H9 (cell line): ENCODE measurements around the gene STX2. TPM values are rescaled to one million over a fixed set of nuclear protein-coding genes. Genes with fewer than 3 reads are reported as not detected.

Source experiments
- DNase-seq: peaks from one replicate; pipeline ENCODE4 v3.0.0-alpha.2; 2017
- H2AFZ ChIP-seq: one replicate; pipeline ENCODE4 v1.6.1; 2013; ENCODE audit warnings: mild to moderate bottlenecking, low read length, control low read depth, moderate library complexity
- H2AK5ac ChIP-seq: 2 replicates; pipeline ENCODE4 v1.6.1; 2013; ENCODE audit warnings: low read length, control low read depth, mixed read lengths; ENCODE audit not compliant: insufficient read length
- H2BK120ac ChIP-seq: one replicate; pipeline ENCODE4 v1.6.1; 2013; ENCODE audit warnings: low read depth, mild to moderate bottlenecking, low read length, control low read depth, inconsistent platforms; ENCODE audit not compliant: poor library complexity, severe bottlenecking
- H2BK12ac ChIP-seq: 2 replicates; pipeline ENCODE4 v1.6.1; 2013; ENCODE audit warnings: low read length, control low read depth, mixed read lengths, low read depth; ENCODE audit not compliant: insufficient read length
- H2BK15ac ChIP-seq: 2 replicates; pipeline ENCODE4 v1.6.1; 2013; ENCODE audit warnings: low read depth, low read length, control low read depth
- H2BK20ac ChIP-seq: one replicate; pipeline ENCODE4 v1.6.1; 2013; ENCODE audit warnings: low read depth, mild to moderate bottlenecking, low read length, control low read depth, inconsistent platforms; ENCODE audit not compliant: poor library complexity, severe bottlenecking
- H2BK5ac ChIP-seq: 2 replicates; pipeline ENCODE4 v1.6.1; 2013; ENCODE audit warnings: low read length, control low read depth, mixed read lengths; ENCODE audit not compliant: insufficient read length
- H3K14ac ChIP-seq: 2 replicates; pipeline ENCODE4 v1.6.1; 2013; ENCODE audit warnings: low read length, control low read depth; ENCODE audit not compliant: insufficient read depth
- H3K18ac ChIP-seq: 2 replicates; pipeline ENCODE4 v1.6.1; 2013; ENCODE audit warnings: low read depth, mild to moderate bottlenecking, mixed read lengths, low read length, control low read depth; ENCODE audit not compliant: insufficient read length
- H3K23ac ChIP-seq: 2 replicates; pipeline ENCODE4 v1.6.1; 2013; ENCODE audit warnings: low read length, control low read depth, mixed read lengths, low read depth; ENCODE audit not compliant: insufficient read length
- H3K23me2 ChIP-seq: 2 replicates; pipeline ENCODE4 v1.6.1; 2013; ENCODE audit warnings: low read depth, mild to moderate bottlenecking, mixed read lengths, low read length, control low read depth; ENCODE audit not compliant: insufficient read length, poor library complexity, severe bottlenecking
- H3K27ac ChIP-seq: 2 replicates; pipeline ENCODE4 v1.5.1; 2013; ENCODE audit warnings: low read length, control low read depth, mixed read lengths, low read depth; ENCODE audit not compliant: insufficient read length
- H3K27me3 ChIP-seq: 2 replicates; pipeline ENCODE4 v1.6.1; 2013; ENCODE audit warnings: low read length, control low read depth, inconsistent platforms; ENCODE audit not compliant: insufficient read depth
- H3K4ac ChIP-seq: 2 replicates; pipeline ENCODE4 v1.6.1; 2013; ENCODE audit warnings: low read depth, mild to moderate bottlenecking, control low read depth, inconsistent platforms, low read length, moderate library complexity
- H3K4me1 ChIP-seq: 2 replicates; pipeline ENCODE4 v1.6.1; 2013; ENCODE audit warnings: low read length, control low read depth, inconsistent platforms; ENCODE audit not compliant: insufficient read depth
- H3K4me2 ChIP-seq: 2 replicates; pipeline ENCODE4 v1.6.1; 2013; ENCODE audit warnings: low read length, control low read depth, mixed read lengths; ENCODE audit not compliant: insufficient read length, insufficient read depth
- H3K56ac ChIP-seq: 2 replicates; pipeline ENCODE4 v1.6.1; 2013; ENCODE audit warnings: low read depth, mild to moderate bottlenecking, mixed read lengths, low read length, control low read depth; ENCODE audit not compliant: insufficient read length
- H3K79me1 ChIP-seq: 2 replicates; pipeline ENCODE4 v1.6.1; 2013; ENCODE audit warnings: low read depth, mild to moderate bottlenecking, moderate library complexity, low read length, control low read depth, inconsistent platforms; ENCODE audit not compliant: insufficient read depth, poor library complexity, severe bottlenecking
- H3K79me2 ChIP-seq: 2 replicates; pipeline ENCODE4 v1.6.1; 2013; ENCODE audit warnings: low read length, control low read depth, inconsistent platforms; ENCODE audit not compliant: insufficient read depth
- H3K9ac ChIP-seq: 2 replicates; pipeline ENCODE4 v1.6.1; 2013; ENCODE audit warnings: low read length, control low read depth, mixed read lengths; ENCODE audit not compliant: insufficient read length; ENCODE audit errors: extremely low read depth
- H3K9me3 ChIP-seq: one replicate; pipeline ENCODE4 v1.6.1; 2013; ENCODE audit warnings: low read depth, low read length, inconsistent platforms; ENCODE audit not compliant: control insufficient read depth
- H3T11ph ChIP-seq: one replicate; pipeline ENCODE4 v1.6.1; 2013; ENCODE audit warnings: mild to moderate bottlenecking, low read length, control low read depth, inconsistent platforms
- H4K20me1 ChIP-seq: one replicate; pipeline ENCODE4 v1.6.1; 2013; ENCODE audit not compliant: control insufficient read depth, insufficient read length, insufficient read depth
- H4K5ac ChIP-seq: 2 replicates; pipeline ENCODE4 v1.6.1; 2013; ENCODE audit warnings: low read depth, mild to moderate bottlenecking, mixed read lengths, low read length, control low read depth; ENCODE audit not compliant: insufficient read length
- H4K8ac ChIP-seq: replicated peaks from 2 replicates; pipeline ENCODE4 v1.6.1; 2013; ENCODE audit warnings: low read length, control low read depth, mixed read lengths, low read depth; ENCODE audit not compliant: insufficient read length
- H4K91ac ChIP-seq: 2 replicates; pipeline ENCODE4 v1.6.1; 2013; ENCODE audit warnings: low read depth, mild to moderate bottlenecking, moderate library complexity, mixed read lengths, low read length, control low read depth; ENCODE audit not compliant: insufficient read length
- H3K27ac Mint-ChIP-seq, 3 experiments: 2 replicates in 2 of 3; 3 replicates in 1 of 3; pipeline ENCODE4 v1.8.0; 2020 to 2021; ENCODE audit warnings: mixed read lengths in 3 of 3, mild to moderate bottlenecking in 1 of 3, moderate library complexity in 1 of 3
- H3K27me3 Mint-ChIP-seq: 2 replicates; pipeline ENCODE4 v1.8.0; 2021; ENCODE audit warnings: low read depth, mild to moderate bottlenecking, moderate library complexity, mixed read lengths
- H3K36me3 Mint-ChIP-seq, 3 experiments: 2 replicates in 2 of 3; 3 replicates in 1 of 3; pipeline ENCODE4 v1.8.0; 2020 to 2021; ENCODE audit warnings: low read depth in 3 of 3, mixed read lengths in 3 of 3; ENCODE audit not compliant: insufficient read depth in 1 of 3
- H3K4me1 Mint-ChIP-seq, 2 experiments: 2 replicates each; pipeline ENCODE4 v1.8.0; 2020; ENCODE audit warnings: mixed read lengths in 2 of 2
- H3K4me3 Mint-ChIP-seq, 2 experiments: 2 replicates in 1 of 2; 3 replicates in 1 of 2; pipeline ENCODE4 v1.8.0; 2020 to 2021; ENCODE audit warnings: mild to moderate bottlenecking in 2 of 2, mixed read lengths in 2 of 2, moderate library complexity in 1 of 2
- H3K9me3 Mint-ChIP-seq, 2 experiments: 2 replicates in 1 of 2; 3 replicates in 1 of 2; pipeline ENCODE4 v1.8.0; 2020; ENCODE audit warnings: mild to moderate bottlenecking in 2 of 2, mixed read lengths in 2 of 2, moderate library complexity in 1 of 2
- CTCF ChIP-seq: fragments of 200-600 bp; sonication (generic); conservative IDR thresholded peaks from 3 replicates; pipeline ENCODE4 v1.8.0; 2021; ENCODE audit warnings: antibody characterized with exemption, mild to moderate bottlenecking
- WGBS: extraction: QIAGEN DNeasy Blood & Tissue Kit; methylation state at CpG from one replicate; pipeline ENCODE4 v1.1.7; 2013; ENCODE audit warnings: missing lambda C conversion rate, low lambda C conversion rate, mixed read lengths; ENCODE audit not compliant: insufficient read length; ENCODE audit errors: extremely low coverage; 5-methylcytosine and 5-hydroxymethylcytosine counted together
- total RNA-seq: library from RNA; stranded (reverse); gene quantifications from 2 replicates; pipeline ENCODE4 v1.2.1, GENCODE V29; 2021

The STX2 gene
- total RNA-seq, 1 experiment from 2014 or later: 19.4 TPM

DNA sequence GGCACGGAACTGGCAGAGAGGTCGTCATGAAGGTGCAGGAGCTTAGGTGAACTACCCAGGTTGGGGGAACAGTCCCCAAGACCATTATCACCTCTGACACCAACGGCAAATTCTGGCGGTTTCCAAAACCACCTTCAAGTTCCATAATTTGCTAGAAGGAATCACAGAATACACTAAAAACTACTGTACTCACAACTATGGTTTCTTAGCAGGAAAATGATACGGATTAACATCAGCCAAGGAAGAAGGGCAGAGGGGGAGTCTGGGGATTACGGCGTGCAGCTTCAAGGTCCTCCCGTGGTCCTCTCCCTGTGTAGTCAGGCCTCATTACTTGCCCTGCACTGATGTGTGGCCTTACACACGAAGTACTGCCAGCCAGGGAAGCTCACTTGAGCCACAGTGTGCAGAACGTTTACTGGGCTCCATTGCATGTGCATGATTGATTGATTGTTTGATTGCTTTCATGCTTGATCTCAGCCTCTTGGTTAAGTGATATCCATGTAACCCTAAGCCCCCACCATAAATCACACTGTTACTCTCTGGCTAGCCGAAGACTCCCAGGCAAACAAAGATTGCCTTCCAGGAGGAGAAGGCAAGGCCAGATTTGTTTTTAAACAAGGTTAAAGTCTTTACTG lies 837 bp upstream of the STX2 start:
- no peak overlapping the region for H2BK5ac ChIP-seq
- 0 out of 3 replicates have a peak, but pooled peaks have one; percentile 1 for TF ChIP-seq CTCF
- no peaks in the 10 kb centered on the region for H3K9me3 ChIP-seq
- no peak overlapping the region for H3K23ac ChIP-seq
- peak overlapping the region; percentile 57 for H3K4me2 ChIP-seq
- peaks cover 8% of the 10 kb centered on the region for H3K23me2 ChIP-seq
- H3K4me1 Mint-ChIP-seq: peaks cover 31 to 44% of the 10 kb centered on the region in 2 experiments
- peaks cover 0 to 4% of the 10 kb centered on the region in 2 experiments; a peak in 4 of 5 replicates for H3K9me3 Mint-ChIP-seq
- H4K91ac ChIP-seq: no peak overlapping the region
- no peak overlapping the region for H2BK120ac ChIP-seq
- H3K27ac Mint-ChIP-seq: no peak overlapping the region
- H3K27me3 ChIP-seq: no peaks in the 10 kb centered on the region
- no peaks in the 10 kb centered on the region for H3K79me1 ChIP-seq
- no peaks in the 10 kb centered on the region for H4K20me1 ChIP-seq
- H3K27ac ChIP-seq: no peak overlapping the region
- H3K4me1 ChIP-seq: no peaks in the 10 kb centered on the region
- no peak overlapping the region for H2AK5ac ChIP-seq
- no peak overlapping the region for H3K14ac ChIP-seq
- H3K9ac ChIP-seq: no peak overlapping the region
- H3K4ac ChIP-seq: no peak overlapping the region
- no peak overlapping the region for H2AFZ ChIP-seq
- no peak overlapping the region for H2BK12ac ChIP-seq
- no peak overlapping the region for H4K5ac ChIP-seq
- no peak for DNase-seq
- no peaks in the 10 kb centered on the region; a peak in 2 of 7 replicates for H3K36me3 Mint-ChIP-seq
- WGBS: no CpG with 5 or more reads among the region's 11 CpGs
- no peak overlapping the region for H3K56ac ChIP-seq
- H3K27me3 Mint-ChIP-seq: peaks cover 24% of the 10 kb centered on the region
- H2BK15ac ChIP-seq: no peak overlapping the region
- no peaks in the 10 kb centered on the region for H3K79me2 ChIP-seq
- no peak overlapping the region for H3T11ph ChIP-seq
- peak overlapping the region; percentile 69 to 74 for H3K4me3 Mint-ChIP-seq
- H3K18ac ChIP-seq: no peak overlapping the region
- no peak overlapping the region for H2BK20ac ChIP-seq
- no peak overlapping the region for H4K8ac ChIP-seq
